HCT116 (cell line): ENCODE results near the gene SLC35A4. TPM values are rescaled to one million over a fixed set of nuclear protein-coding genes. Genes with fewer than 3 reads are reported as not detected.

Source experiments
- ATAC-seq: fragments of 200-7000 bp; cut with Tn5 transposase; 2 replicates; pipeline ENCODE4 v1.9.1; 2020; ENCODE audit warnings: mild to moderate bottlenecking, moderate library complexity
- BruUV-seq: library from RNA; stranded (reverse); fragments of 400-500 nt; replicated peaks from 2 replicates; lab custom pipeline; 2021; lab: Mats Ljungman, UMichigan
- CTCF ChIA-PET: fragments of 300-600 bp; sonication (Branson Sonifier 250); formaldehyde crosslinking; loops from one replicate; lab custom pipeline; 2021; ENCODE audit warnings: antibody characterized with exemption; lab: Charles Lee
- POLR2A ChIA-PET: fragments of 300-600, 350-600 bp; sonication (Branson Sonifier 250); formaldehyde crosslinking; loops from one replicate; lab custom pipeline; 2021; ENCODE audit warnings: antibody characterized with exemption; lab: Charles Lee
- RAD21 ChIA-PET, 2 experiments: fragments of 300-600 bp; sonication (Branson Sonifier 250); formaldehyde crosslinking; loops; one replicate each; lab custom pipeline; 2023; ENCODE audit warnings: low total read pairs in 2 of 2; ENCODE audit not compliant: uncharacterized antibody in 2 of 2, unreplicated experiment in 2 of 2, low non-redundant PET in 1 of 2; lab: Charles Lee
- DNase-seq: peaks from one replicate; pipeline ENCODE4 v3.0.0-alpha.2; 2010; ENCODE audit warnings: low read depth, low spot score
- H2AFZ ChIP-seq: fragments of 200-600 bp; shearing (Covaris generic), sonication (generic); 2 replicates; pipeline ENCODE4 v1.6.1; 2017; ENCODE audit warnings: low read depth, mixed run types, mixed read lengths, antibody characterized with exemption, low read length; ENCODE audit not compliant: poor library complexity, severe bottlenecking
- H3K27ac ChIP-seq: 2 replicates; pipeline ENCODE4 v1.5.1; 2012; ENCODE audit warnings: low read depth, low read length
- H3K27me3 ChIP-seq: fragments of 200-600 bp; sonication (generic); 2 replicates; pipeline ENCODE4 v1.6.1; 2016; ENCODE audit warnings: mixed run types, low read length, mixed read lengths; ENCODE audit not compliant: insufficient read depth
- H3K36me3 ChIP-seq, 2 experiments: fragments of 200-500 bp in 1 of 2; fragments of 200-600 bp in 1 of 2; sonication (Bioruptor generic) in 1 of 2; sonication (generic) in 1 of 2; 2 replicates each; pipeline versions ENCODE4 v1.5.1 to v1.6.1; 2014 to 2016; ENCODE audit warnings: low read length in 2 of 2, inconsistent platforms in 1 of 2, mixed read lengths in 1 of 2, mixed run types in 1 of 2; ENCODE audit not compliant: insufficient read depth in 2 of 2, control insufficient read depth in 1 of 2
- H3K4me1 ChIP-seq, 2 experiments: fragments of 200-600 bp in 1 of 2; sonication (generic) in 1 of 2; 2 replicates each; pipeline versions ENCODE4 v1.5.1 to v1.6.1; 2012 to 2017; ENCODE audit warnings: low read length in 2 of 2, inconsistent platforms in 1 of 2, mild to moderate bottlenecking in 1 of 2, mixed read lengths in 1 of 2, mixed run types in 1 of 2, moderate library complexity in 1 of 2; ENCODE audit not compliant: insufficient read depth in 2 of 2, control insufficient read depth in 1 of 2
- H3K4me2 ChIP-seq: fragments of 200-600 bp; sonication (generic); 2 replicates; pipeline ENCODE4 v1.6.1; 2017; ENCODE audit warnings: mixed run types, low read length, mixed read lengths
- H3K4me3 ChIP-seq, 2 experiments: fragments of 200-600 bp in 1 of 2; sonication (generic) in 1 of 2; replicated peaks in 1 of 2; 2 replicates each; pipeline ENCODE4 v1.5.1; 2011 to 2016; ENCODE audit warnings: low read length in 2 of 2, control low read depth in 1 of 2, low read depth in 1 of 2, mild to moderate bottlenecking in 1 of 2, mixed read lengths in 1 of 2, mixed run types in 1 of 2
- H3K79me2 ChIP-seq: fragments of 200-600 bp; sonication (generic); 2 replicates; pipeline ENCODE4 v1.6.1; 2017; ENCODE audit warnings: mild to moderate bottlenecking, mixed run types, low read length, moderate library complexity, mixed read lengths; ENCODE audit not compliant: insufficient read depth
- H3K9ac ChIP-seq: fragments of 200-600 bp; sonication (generic); 2 replicates; pipeline ENCODE4 v1.6.1; 2016; ENCODE audit warnings: low read length, mixed read lengths
- H3K9me2 ChIP-seq: fragments of 200-600 bp; sonication (generic), shearing (Covaris generic); 2 replicates; pipeline ENCODE4 v1.6.1; 2017; ENCODE audit warnings: mixed run types, mild to moderate bottlenecking, moderate library complexity; ENCODE audit not compliant: insufficient read depth
- H3K9me3 ChIP-seq, 2 experiments: fragments of 200-500 bp in 1 of 2; fragments of 200-600 bp in 1 of 2; sonication (Bioruptor generic) in 1 of 2; sonication (generic) in 1 of 2; 2 replicates each; pipeline ENCODE4 v1.6.1; 2014 to 2017; ENCODE audit warnings: low read length in 2 of 2, mixed read lengths in 2 of 2, inconsistent platforms in 1 of 2, low read depth in 1 of 2, mild to moderate bottlenecking in 1 of 2, mixed run types in 1 of 2, moderate library complexity in 1 of 2; ENCODE audit not compliant: control insufficient read depth in 1 of 2, insufficient read depth in 1 of 2
- H4K20me1 ChIP-seq: fragments of 200-600 bp; sonication (generic), shearing (Covaris generic); 2 replicates; pipeline ENCODE4 v1.6.1; 2017; ENCODE audit warnings: mixed run types, mild to moderate bottlenecking, moderate library complexity; ENCODE audit not compliant: insufficient read depth
- CBX3 ChIP-seq: IDR thresholded peaks from 2 replicates; pipeline ENCODE4 v1.6.1; 2012; ENCODE audit warnings: low read depth
- CEBPB ChIP-seq: IDR thresholded peaks from 2 replicates; pipeline ENCODE4 v1.6.1; 2012; ENCODE audit warnings: low read depth
- EGR1 ChIP-seq: IDR thresholded peaks from 2 replicates; pipeline ENCODE4 v1.6.1; 2012; ENCODE audit warnings: low read depth
- EZH2 ChIP-seq: fragments of 200-600 bp; sonication (generic); IDR thresholded peaks from 2 replicates; pipeline ENCODE4 v1.6.1; 2017; ENCODE audit warnings: antibody characterized with exemption, mixed run types
- EZH2phosphoT487 ChIP-seq: fragments of 200-600 bp; IDR thresholded peaks from 2 replicates; pipeline ENCODE4 v1.6.1; 2018; ENCODE audit warnings: antibody characterized with exemption, borderline replicate concordance
- FOSL1 ChIP-seq: IDR thresholded peaks from 2 replicates; pipeline ENCODE4 v1.6.1; 2012; ENCODE audit warnings: low read depth
- POLR2A ChIP-seq: IDR thresholded peaks from 2 replicates; pipeline ENCODE4 v1.7.0; 2011; ENCODE audit warnings: borderline replicate concordance; ENCODE audit not compliant: insufficient read depth, insufficient read length; ENCODE audit errors: extremely low read depth
- POLR2AphosphoS5 ChIP-seq: IDR thresholded peaks from 2 replicates; pipeline ENCODE4 v1.6.1; 2011; ENCODE audit warnings: mild to moderate bottlenecking, low read depth, low read length, moderate library complexity
- RAD21 ChIP-seq: IDR thresholded peaks from 2 replicates; pipeline ENCODE4 v1.6.1; 2012; ENCODE audit warnings: low read depth, mild to moderate bottlenecking
- SIN3A ChIP-seq: IDR thresholded peaks from 2 replicates; pipeline ENCODE4 v1.6.1; 2012; ENCODE audit warnings: low read depth
- SRF ChIP-seq: IDR thresholded peaks from 2 replicates; pipeline ENCODE4 v1.6.1; 2012; ENCODE audit warnings: low read depth
- TCF7L2 ChIP-seq: IDR thresholded peaks from 2 replicates; pipeline ENCODE4 v1.7.0; 2011; ENCODE audit warnings: borderline replicate concordance, inconsistent platforms; ENCODE audit not compliant: insufficient read depth, insufficient read length; ENCODE audit errors: extremely low read depth
- YY1 ChIP-seq: IDR thresholded peaks from 2 replicates; pipeline ENCODE4 v1.6.1; 2011; ENCODE audit warnings: low read length, low read depth, moderate library complexity, mild to moderate bottlenecking; ENCODE audit not compliant: insufficient replicate concordance; ENCODE audit errors: extremely low read depth
- ZFX ChIP-seq: fragments of 450-650 bp; IDR thresholded peaks from 2 replicates; pipeline ENCODE4 v1.6.1; 2017
- ZNF274 ChIP-seq: fragments of 200-500 bp; sonication (Bioruptor generic); IDR thresholded peaks from 2 replicates; pipeline ENCODE4 v1.6.1; 2014; ENCODE audit warnings: mild to moderate bottlenecking, low read depth, low read length, inconsistent platforms
- intact Hi-C: fragments of 100-400 bp; cut with micrococcal nuclease; formaldehyde crosslinking; loops from 2 replicates; pipeline ENCODE4 v1.10.0; 2022
- total RNA-seq: library from RNA; stranded (reverse); gene quantifications from one replicate; pipeline ENCODE4 v1.2.1, GENCODE V29; 2021; ENCODE audit not compliant: unreplicated experiment
- TF ChIP-seq, protein P1 (sequence below), 3 experiments: fragments of 200-600 bp in 1 of 3; sonication (generic) in 1 of 3; IDR thresholded peaks in 2 of 3; conservative IDR thresholded peaks in 1 of 3; 2 replicates each; pipeline ENCODE4 v1.5.1; 2012 to 2017; ENCODE audit warnings: low read depth in 2 of 3, low read length in 2 of 3, antibody characterized with exemption in 1 of 3, borderline replicate concordance in 1 of 3, control low read depth in 1 of 3, mild to moderate bottlenecking in 1 of 3, mixed read lengths in 1 of 3, mixed run types in 1 of 3, moderate library complexity in 1 of 3; ENCODE audit not compliant: insufficient read depth in 1 of 3
- TF ChIP-seq, protein P2 (sequence below): IDR thresholded peaks from 2 replicates; pipeline ENCODE4 v1.6.1; 2011; ENCODE audit warnings: mild to moderate bottlenecking, low read length, moderate library complexity; ENCODE audit not compliant: insufficient replicate concordance; ENCODE audit errors: extremely low read depth

The SLC35A4 gene
- total RNA-seq, 1 experiment from 2014 or later, result 37.5 TPM

DNA sequence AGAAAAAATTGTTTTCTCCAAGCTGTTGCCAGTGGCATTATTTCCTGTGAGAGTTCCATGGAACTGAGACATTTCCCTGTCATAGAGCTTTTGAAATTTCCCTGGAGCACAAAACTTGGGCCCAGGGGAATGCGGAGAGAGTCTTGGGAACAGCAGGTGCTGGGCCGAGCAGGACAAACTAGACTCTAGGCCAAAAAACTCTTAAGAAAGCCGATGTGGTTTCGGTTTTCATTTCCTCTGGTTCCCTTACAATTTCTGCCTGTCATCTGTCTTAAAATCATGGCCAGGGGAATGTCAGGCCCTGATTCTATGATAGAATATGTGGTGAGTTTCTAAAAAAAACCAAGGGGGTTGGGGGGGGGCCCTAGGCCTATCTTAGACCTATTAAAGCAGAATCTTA is 4.6 kb downstream of the SLC35A4 start:
- CTCF ChIA-PET, result no interaction called here

DNA sequence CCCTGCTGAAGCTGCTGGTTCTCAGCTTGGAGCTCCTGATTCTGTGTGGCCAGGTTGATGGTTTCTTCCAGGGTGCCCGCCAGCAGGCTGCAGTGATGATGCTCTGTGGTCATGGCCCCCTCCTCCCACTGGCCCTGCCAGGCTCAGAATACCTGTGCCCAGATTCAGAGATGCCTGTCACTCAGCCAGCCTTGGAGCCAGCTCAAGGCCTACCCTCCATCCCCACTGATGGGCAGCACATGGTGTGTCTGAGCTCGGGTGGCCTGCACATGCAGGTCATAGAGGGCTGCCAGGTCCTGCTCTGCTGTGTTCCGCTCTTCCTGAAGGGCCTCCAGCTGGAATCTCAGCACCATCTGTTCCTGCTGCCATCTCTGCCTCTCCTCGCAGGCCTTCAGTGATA is 5.4 kb downstream of the SLC35A4 start:
- ATAC-seq (no peak), DNase-seq (no peak)
- intact Hi-C loops, result no loop called here
- Histone ChIP-seq H3K27ac (no peak overlapping the region), H3K27me3 (no peaks in the 10 kb centered on the region), H3K79me2 (peaks cover 23% of the 10 kb centered on the region), H3K4me3 (no peak overlapping the region), H4K20me1 (no peaks in the 10 kb centered on the region), H2AFZ (no peak overlapping the region), H3K9me3 (no peaks in the 10 kb centered on the region), H3K9me2 (no peaks in the 10 kb centered on the region), H3K4me1 (peaks cover 7 to 8% of the 10 kb centered on the region in 2 experiments; a peak in 3 of 4 replicates), H3K4me2 (no peak overlapping the region), H3K9ac (no peak overlapping the region), H3K36me3 (peaks cover 0 to 15% of the 10 kb centered on the region in 2 experiments; a peak in 3 of 4 replicates)
- TF ChIP-seq ZFX, result no peak
- TF ChIP-seq POLR2AphosphoS5, result no peak
- no peak for TF ChIP-seq ZNF274
- no peak for TF ChIP-seq EZH2
- no peak for TF ChIP-seq TCF7L2
- TF ChIP-seq, protein P1, sequence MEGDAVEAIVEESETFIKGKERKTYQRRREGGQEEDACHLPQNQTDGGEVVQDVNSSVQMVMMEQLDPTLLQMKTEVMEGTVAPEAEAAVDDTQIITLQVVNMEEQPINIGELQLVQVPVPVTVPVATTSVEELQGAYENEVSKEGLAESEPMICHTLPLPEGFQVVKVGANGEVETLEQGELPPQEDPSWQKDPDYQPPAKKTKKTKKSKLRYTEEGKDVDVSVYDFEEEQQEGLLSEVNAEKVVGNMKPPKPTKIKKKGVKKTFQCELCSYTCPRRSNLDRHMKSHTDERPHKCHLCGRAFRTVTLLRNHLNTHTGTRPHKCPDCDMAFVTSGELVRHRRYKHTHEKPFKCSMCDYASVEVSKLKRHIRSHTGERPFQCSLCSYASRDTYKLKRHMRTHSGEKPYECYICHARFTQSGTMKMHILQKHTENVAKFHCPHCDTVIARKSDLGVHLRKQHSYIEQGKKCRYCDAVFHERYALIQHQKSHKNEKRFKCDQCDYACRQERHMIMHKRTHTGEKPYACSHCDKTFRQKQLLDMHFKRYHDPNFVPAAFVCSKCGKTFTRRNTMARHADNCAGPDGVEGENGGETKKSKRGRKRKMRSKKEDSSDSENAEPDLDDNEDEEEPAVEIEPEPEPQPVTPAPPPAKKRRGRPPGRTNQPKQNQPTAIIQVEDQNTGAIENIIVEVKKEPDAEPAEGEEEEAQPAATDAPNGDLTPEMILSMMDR (IDR thresholded peaks at IDR 0.05 in 2 of 3, conservative IDR thresholded peaks at IDR 0.05 in 1 of 3; ENCODE audit: borderline replicate concordance in 1 of 3, insufficient read depth in 1 of 3, low read depth in 2 of 3, low read length in 2 of 3), result no peak
- TF ChIP-seq SIN3A, result no peak
- no peak for TF ChIP-seq YY1
- TF ChIP-seq SRF, result no peak
- TF ChIP-seq FOSL1, result no peak
- no peak for TF ChIP-seq EZH2phosphoT487
- TF ChIP-seq CEBPB, result no peak
- no peak for TF ChIP-seq POLR2A
- BruUV-seq, result no TSS peak
- CTCF ChIA-PET, result no interaction called here
- RAD21 ChIA-PET, result no interaction called here
- POLR2A ChIA-PET, result no interaction called here

More for the DNA sequence above, 4.6 kb downstream of the SLC35A4 start:
- TF ChIP-seq RAD21, result no peak
- no peak for TF ChIP-seq EZH2
- TF ChIP-seq CBX3, result no peak
- TF ChIP-seq EGR1, result no peak
- no peak for TF ChIP-seq TCF7L2
- TF ChIP-seq, protein P2, sequence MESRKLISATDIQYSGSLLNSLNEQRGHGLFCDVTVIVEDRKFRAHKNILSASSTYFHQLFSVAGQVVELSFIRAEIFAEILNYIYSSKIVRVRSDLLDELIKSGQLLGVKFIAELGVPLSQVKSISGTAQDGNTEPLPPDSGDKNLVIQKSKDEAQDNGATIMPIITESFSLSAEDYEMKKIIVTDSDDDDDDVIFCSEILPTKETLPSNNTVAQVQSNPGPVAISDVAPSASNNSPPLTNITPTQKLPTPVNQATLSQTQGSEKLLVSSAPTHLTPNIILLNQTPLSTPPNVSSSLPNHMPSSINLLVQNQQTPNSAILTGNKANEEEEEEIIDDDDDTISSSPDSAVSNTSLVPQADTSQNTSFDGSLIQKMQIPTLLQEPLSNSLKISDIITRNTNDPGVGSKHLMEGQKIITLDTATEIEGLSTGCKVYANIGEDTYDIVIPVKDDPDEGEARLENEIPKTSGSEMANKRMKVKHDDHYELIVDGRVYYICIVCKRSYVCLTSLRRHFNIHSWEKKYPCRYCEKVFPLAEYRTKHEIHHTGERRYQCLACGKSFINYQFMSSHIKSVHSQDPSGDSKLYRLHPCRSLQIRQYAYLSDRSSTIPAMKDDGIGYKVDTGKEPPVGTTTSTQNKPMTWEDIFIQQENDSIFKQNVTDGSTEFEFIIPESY, result no peak
- H3K27me3 ChIP-seq, result no peaks in the 10 kb centered on the region
- no peaks in the 10 kb centered on the region for H4K20me1 ChIP-seq
- no peak overlapping the region for H3K4me2 ChIP-seq
- ChIA-PET RAD21 (no interaction called here), POLR2A (no interaction called here)
- H3K27ac ChIP-seq, result no peak overlapping the region
- H3K9ac ChIP-seq, result no peak overlapping the region
- no peak overlapping the region for H2AFZ ChIP-seq
- peaks cover 0 to 15% of the 10 kb centered on the region in 2 experiments; a peak in 3 of 4 replicates for H3K36me3 ChIP-seq
- peaks cover 27% of the 10 kb centered on the region for H3K79me2 ChIP-seq
- no peaks in the 10 kb centered on the region for H3K9me2 ChIP-seq
- DNase-seq, result no peak
- no peaks in the 10 kb centered on the region for H3K9me3 ChIP-seq
- peaks cover 7 to 8% of the 10 kb centered on the region in 2 experiments; a peak in 3 of 4 replicates for H3K4me1 ChIP-seq
- H3K4me3 ChIP-seq, result no peak overlapping the region
- no TSS peak for BruUV-seq
- no peak for ATAC-seq
- intact Hi-C loops, result no loop called here
